GM21526 (cell line): ENCODE measurements around the gene CAPN12.

Experiments used
- ATAC-seq: cut with Tn5 transposase; IDR thresholded peaks from one replicate; pipeline ENCODE4 v1.9.1; 2021; ENCODE audit warnings: moderate library complexity; ENCODE audit not compliant: unreplicated experiment, low FRiP score

Gene CAPN12

GRCh38 chr19:38683393-38684077 is 60.7 kb downstream of the CAPN12 start:
- ATAC-seq, result no peak

GRCh38 chr19:38682872-38683392 is 61.3 kb downstream of the CAPN12 start:
- no peak for ATAC-seq

GRCh38 chr19:38682195-38682867 is 61.9 kb downstream of the CAPN12 start:
- no peak for ATAC-seq
